Coronary artery (tissue), 2 donors: Measurements from ENCODE around the gene DHRS7B.
"Not testable (repeated sequence)": the region's sequence is repeated elsewhere in the genome, so short reads cannot be mapped to it uniquely, and the experiment has no call there.

Experiments used
- DNase-seq: peaks from one replicate; pipeline ENCODE4 v3.0.0-alpha.2; 2017; ENCODE audit warnings: low spot score
- H3K27ac ChIP-seq, 2 donors: fragments of 200-600 bp; sonication (generic); one replicate each; pipeline ENCODE4 v1.5.1; 2016 to 2019
- H3K4me3 ChIP-seq: fragments of 200-600 bp; sonication (generic); 2 replicates; pipeline ENCODE4 v1.5.1; 2016; ENCODE audit warnings: mild to moderate bottlenecking, moderate library complexity
- TF ChIP-seq, protein P1 (sequence below): fragments of 200-600 bp; sonication (generic); IDR thresholded peaks from one replicate; pipeline ENCODE4 v1.5.1; 2019; ENCODE audit warnings: antibody characterized with exemption

Gene DHRS7B

GRCh38 chr17:21126645-21127508 is at the start of gene DHRS7B:
Gene DHRS7B (plus strand): TSS chr17:21126964. CDS start chr17:21126972, 8 bp downstream.
- TF ChIP-seq, protein P1, sequence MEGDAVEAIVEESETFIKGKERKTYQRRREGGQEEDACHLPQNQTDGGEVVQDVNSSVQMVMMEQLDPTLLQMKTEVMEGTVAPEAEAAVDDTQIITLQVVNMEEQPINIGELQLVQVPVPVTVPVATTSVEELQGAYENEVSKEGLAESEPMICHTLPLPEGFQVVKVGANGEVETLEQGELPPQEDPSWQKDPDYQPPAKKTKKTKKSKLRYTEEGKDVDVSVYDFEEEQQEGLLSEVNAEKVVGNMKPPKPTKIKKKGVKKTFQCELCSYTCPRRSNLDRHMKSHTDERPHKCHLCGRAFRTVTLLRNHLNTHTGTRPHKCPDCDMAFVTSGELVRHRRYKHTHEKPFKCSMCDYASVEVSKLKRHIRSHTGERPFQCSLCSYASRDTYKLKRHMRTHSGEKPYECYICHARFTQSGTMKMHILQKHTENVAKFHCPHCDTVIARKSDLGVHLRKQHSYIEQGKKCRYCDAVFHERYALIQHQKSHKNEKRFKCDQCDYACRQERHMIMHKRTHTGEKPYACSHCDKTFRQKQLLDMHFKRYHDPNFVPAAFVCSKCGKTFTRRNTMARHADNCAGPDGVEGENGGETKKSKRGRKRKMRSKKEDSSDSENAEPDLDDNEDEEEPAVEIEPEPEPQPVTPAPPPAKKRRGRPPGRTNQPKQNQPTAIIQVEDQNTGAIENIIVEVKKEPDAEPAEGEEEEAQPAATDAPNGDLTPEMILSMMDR = no peak
- peak within 1 kb of the TSS; percentile 89 to 90 for H3K27ac ChIP-seq
- DNase-seq = peak; percentile 93
- peak within 1 kb of the TSS; percentile 83 for H3K4me3 ChIP-seq

DNA sequence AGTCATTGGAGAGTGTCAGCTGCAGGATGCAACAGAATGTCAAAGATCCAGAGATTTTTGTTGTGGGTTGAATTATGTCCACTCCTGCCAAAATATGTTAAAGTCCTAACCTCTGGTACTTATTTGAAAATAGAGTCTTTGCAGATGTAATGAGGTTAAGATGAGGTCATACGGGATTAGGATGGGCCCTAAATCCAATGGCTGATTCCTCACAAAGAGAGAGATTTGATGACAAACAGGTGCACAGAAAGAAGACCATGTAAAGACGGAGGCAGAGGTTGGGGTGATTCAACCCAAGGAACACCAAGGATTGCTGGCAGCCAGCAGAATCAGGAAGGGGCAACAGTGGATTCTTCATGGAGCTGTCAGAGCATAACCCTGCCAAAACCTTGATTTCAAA is 49.5 kb upstream of the DHRS7B start:
- TF ChIP-seq, protein P1 = no peak
- no peak for DNase-seq
- H3K4me3 ChIP-seq = no peak overlapping the region
- H3K27ac ChIP-seq = no peak overlapping the region

- H3K4me3 ChIP-seq = no peak overlapping the region
Observed at GRCh38 chr17:21078016-21078780, 48.6 kb upstream of the DHRS7B start.

DNA sequence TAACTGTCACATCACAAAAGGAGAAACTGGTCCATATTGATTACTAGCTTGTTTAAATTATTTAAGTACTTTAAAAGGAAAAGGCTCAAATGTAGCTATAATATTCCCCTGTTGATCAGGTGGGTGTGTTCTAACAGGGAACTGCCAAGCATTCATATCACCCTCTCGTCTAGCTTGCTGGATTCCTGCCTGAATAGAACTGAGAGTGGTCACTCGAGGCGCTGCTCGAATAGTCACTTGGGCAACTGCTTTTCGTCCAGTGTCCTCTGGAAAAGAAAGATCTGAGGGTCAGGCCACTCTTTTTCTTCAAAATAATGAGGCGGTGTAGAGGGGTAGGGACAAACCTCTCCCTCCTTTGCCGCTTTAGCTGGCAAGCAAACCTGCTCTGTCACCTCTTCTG is 47.6 kb upstream of the DHRS7B start:
- no peak overlapping the region for H3K27ac ChIP-seq
- H3K4me3 ChIP-seq = no peak overlapping the region
- TF ChIP-seq, protein P1 = no peak
- DNase-seq = no peak

More at GRCh38 chr17:21078016-21078780, 48.6 kb upstream of the DHRS7B start:
- no peak overlapping the region for H3K27ac ChIP-seq
- no peak for DNase-seq
- TF ChIP-seq, protein P1 = no peak

DNA sequence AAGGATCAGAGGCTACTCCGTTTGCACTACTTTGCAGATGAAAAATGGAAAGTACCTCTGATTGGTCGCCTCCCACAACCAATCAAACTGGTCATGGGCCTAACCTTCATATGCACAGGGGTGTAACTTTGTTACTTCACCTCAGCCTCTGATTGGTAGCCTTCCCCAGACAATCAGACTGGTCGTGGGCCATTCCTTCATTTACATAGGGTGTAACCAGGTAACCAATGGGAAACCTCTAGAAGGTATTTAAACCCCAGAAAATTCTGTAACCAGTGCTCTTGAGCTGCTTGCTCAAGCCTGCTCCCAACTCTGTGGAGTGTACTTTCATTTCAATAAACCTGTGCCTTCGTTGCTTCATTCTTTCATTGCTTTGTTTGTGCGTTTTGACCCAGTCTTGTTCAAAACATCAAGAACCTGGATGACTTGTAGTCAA is 44.7 kb upstream of the DHRS7B start:
- TF ChIP-seq, protein P1 = no peak
- no peak overlapping the region for H3K4me3 ChIP-seq

DNA sequence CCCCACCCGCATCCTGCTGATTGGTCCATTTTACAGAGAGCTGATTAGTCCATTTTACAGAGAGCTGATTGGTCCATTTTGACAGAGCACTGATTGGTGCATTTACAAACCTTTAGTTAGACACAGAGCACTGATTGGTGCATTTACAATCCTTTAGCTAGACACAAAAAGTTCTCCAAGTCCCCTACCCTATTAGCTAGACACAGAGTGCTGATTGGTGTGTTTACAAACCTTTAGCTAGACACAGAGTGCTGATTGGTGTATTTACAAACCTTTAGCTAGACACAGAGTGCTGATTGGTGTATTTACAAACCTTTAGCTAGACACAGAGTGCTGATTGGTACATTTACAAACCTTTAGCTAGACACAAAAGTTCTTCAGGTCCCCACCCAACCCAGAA is 41.5 kb upstream of the DHRS7B start:
- not testable (repeated sequence) for H3K4me3 ChIP-seq, DNase-seq, H3K27ac ChIP-seq

More for the DNA sequence above, 44.7 kb upstream of the DHRS7B start:
- DNase-seq = no peak
- no peak overlapping the region for H3K27ac ChIP-seq

DNA sequence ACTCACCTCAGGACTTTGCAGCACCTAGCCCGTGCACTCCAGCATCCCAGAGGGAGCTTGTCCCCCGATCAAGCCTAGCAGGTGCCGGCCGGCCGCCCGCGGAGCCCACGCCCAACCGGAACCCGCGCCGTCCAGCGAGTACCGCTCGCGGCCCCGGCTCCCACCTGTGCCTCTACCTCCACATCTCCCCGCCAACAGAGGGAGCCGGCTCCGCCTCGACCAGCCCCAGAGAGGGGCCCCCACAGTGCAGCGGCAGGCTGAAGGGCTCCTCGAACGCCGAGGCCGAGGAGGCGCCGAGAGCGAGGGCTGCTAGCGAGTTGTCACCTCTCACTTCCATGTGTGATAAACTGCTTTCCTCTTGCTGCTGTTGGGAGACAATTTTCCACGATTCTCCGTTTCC is 41.1 kb upstream of the DHRS7B start:
- TF ChIP-seq, protein P1 = no peak
- Histone ChIP-seq H3K4me3 (no peak overlapping the region), H3K27ac (no peak overlapping the region)
- DNase-seq = no peak
